Osteoblast (primary cell): ENCODE measurements around the gene ARHGAP10. TPM values are rescaled to one million over a fixed set of nuclear protein-coding genes. Genes with fewer than 3 reads are reported as not detected.

Source experiments
- DNase-seq: peaks from one replicate; pipeline ENCODE4 v3.0.0; 2011; ENCODE audit warnings: low spot score, mixed read lengths; ENCODE audit not compliant: insufficient read length; ENCODE audit errors: missing footprints
- H2AFZ ChIP-seq: 2 replicates; pipeline ENCODE4 v1.6.0; 2011; ENCODE audit warnings: mild to moderate bottlenecking, low read length
- H3K27ac ChIP-seq: 2 replicates; pipeline ENCODE4 v1.5.1; 2011; ENCODE audit warnings: mild to moderate bottlenecking, low read depth, low read length, moderate library complexity
- H3K27me3 ChIP-seq: 2 replicates; pipeline ENCODE4 v1.6.0; 2012; ENCODE audit warnings: mild to moderate bottlenecking, control low read depth, inconsistent platforms, low read length, moderate library complexity; ENCODE audit not compliant: insufficient read depth
- H3K36me3 ChIP-seq: 2 replicates; pipeline ENCODE4 v1.5.1; 2011; ENCODE audit warnings: mild to moderate bottlenecking, low read length, control low read depth, moderate library complexity; ENCODE audit not compliant: insufficient read depth
- H3K4me1 ChIP-seq: 2 replicates; pipeline ENCODE4 v1.5.1; 2011; ENCODE audit warnings: mild to moderate bottlenecking, low read length, control low read depth, moderate library complexity; ENCODE audit not compliant: insufficient read depth
- H3K4me2 ChIP-seq: 2 replicates; pipeline ENCODE4 v1.6.0; 2011; ENCODE audit warnings: mild to moderate bottlenecking, low read length; ENCODE audit not compliant: insufficient read depth
- H3K4me3 ChIP-seq: fragments of 200-600 bp; sonication (generic); 3 replicates; pipeline ENCODE4 v1.5.1; 2012; ENCODE audit warnings: mild to moderate bottlenecking, low read length, inconsistent platforms; ENCODE audit not compliant: insufficient read depth
- H3K79me2 ChIP-seq: 2 replicates; pipeline ENCODE4 v1.6.0; 2012; ENCODE audit warnings: mild to moderate bottlenecking, low read length, control low read depth, inconsistent platforms; ENCODE audit not compliant: insufficient read depth
- H3K9me3 ChIP-seq: 2 replicates; pipeline ENCODE4 v1.5.1; 2011; ENCODE audit warnings: low read depth, low read length, control low read depth
- H4K20me1 ChIP-seq: 2 replicates; pipeline ENCODE4 v1.6.0; 2012; ENCODE audit warnings: mild to moderate bottlenecking, low read length, control low read depth; ENCODE audit not compliant: insufficient read depth
- total RNA-seq: library from RNA; depleted of rRNA; stranded (reverse); fragments of >200 nt; gene quantifications from 2 replicates; pipeline ENCODE4 v1.2.3, GENCODE V29; 2012
- TF ChIP-seq, protein P1 (sequence below): IDR thresholded peaks from 2 replicates; pipeline ENCODE4 v1.5.1; 2011; ENCODE audit warnings: mild to moderate bottlenecking, low read depth, low read length, moderate library complexity; ENCODE audit errors: extremely low read depth

Gene ARHGAP10
- total RNA-seq, 1 donor = 31.5 TPM

DNA sequence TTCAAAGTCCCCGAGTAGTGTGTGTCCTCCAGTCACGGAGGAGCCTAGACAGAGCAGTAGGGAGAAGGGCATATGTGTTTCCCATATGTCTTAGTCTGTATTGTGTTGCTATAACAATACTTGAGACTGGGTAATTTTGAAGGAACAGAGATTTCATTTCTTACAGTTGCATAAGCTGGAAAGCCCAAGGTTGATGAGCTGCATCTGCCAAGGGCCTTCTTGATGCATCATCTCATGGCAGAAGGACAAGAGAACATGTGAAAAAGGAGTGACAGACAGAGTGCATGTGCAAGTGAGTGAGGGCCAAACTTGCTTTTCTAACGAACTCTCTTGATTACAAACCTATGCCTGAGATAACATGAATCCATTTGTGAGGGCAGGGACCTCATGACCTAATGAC is 243.4 kb downstream of the ARHGAP10 start:
- Histone ChIP-seq H3K27me3 (no peaks in the 10 kb centered on the region), H3K27ac (no peak overlapping the region), H3K9me3 (no peaks in the 10 kb centered on the region), H3K36me3 (no peaks in the 10 kb centered on the region), H3K4me3 (no peak overlapping the region), H3K4me2 (no peak overlapping the region), H3K4me1 (peaks cover 8% of the 10 kb centered on the region), H3K79me2 (peaks cover 13% of the 10 kb centered on the region), H4K20me1 (peaks cover 6% of the 10 kb centered on the region), H2AFZ (no peak overlapping the region)
- no peak for DNase-seq
- TF ChIP-seq, protein P1, sequence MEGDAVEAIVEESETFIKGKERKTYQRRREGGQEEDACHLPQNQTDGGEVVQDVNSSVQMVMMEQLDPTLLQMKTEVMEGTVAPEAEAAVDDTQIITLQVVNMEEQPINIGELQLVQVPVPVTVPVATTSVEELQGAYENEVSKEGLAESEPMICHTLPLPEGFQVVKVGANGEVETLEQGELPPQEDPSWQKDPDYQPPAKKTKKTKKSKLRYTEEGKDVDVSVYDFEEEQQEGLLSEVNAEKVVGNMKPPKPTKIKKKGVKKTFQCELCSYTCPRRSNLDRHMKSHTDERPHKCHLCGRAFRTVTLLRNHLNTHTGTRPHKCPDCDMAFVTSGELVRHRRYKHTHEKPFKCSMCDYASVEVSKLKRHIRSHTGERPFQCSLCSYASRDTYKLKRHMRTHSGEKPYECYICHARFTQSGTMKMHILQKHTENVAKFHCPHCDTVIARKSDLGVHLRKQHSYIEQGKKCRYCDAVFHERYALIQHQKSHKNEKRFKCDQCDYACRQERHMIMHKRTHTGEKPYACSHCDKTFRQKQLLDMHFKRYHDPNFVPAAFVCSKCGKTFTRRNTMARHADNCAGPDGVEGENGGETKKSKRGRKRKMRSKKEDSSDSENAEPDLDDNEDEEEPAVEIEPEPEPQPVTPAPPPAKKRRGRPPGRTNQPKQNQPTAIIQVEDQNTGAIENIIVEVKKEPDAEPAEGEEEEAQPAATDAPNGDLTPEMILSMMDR = no peak

DNA sequence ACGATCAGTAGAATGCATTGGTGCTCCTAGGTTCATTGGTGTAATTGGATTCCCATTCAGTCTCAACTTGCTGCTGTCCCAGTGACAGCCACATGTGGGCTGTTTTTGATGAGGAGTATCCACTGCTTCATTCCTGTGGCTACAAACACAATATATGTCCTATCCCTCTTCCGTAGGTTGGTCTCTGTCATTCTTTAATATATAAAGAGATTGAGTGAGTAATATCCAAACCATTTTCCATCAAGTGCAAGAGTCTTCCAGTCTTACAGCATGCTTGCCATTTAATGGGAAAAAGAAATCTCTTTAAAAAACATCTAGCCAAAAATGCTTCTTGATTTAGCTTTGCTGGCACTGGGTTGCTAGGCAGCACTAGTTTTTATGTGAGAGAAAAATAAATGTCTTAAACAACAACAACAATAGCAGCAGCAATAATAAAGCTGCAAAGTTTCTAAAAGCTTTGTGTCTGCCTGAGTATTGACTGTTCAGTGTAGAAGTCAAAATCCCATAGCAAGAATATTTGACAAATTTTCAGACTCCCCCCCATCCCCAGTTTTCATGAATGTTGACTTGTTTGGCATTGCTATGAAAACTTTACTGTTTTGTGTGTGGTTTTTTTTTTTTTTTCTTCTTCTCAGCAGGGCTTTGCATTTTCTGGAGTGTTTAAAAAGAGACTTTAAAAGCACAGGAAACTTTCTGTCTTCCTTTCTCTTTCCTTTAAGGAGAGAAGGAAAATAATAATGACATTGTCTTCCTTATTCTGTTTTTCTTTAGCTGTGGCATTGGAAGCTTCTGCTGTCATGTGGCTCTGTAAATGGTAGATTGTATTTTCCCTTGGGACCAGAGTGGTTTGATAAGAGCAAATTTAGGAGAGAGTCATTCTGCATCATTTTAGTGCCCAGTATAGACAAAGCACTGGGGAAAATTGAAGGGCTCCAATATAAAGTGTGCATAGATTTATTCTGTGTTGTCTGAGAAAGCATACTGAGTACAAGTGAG is 244.3 kb downstream of the ARHGAP10 start:
- peaks cover 6% of the 10 kb centered on the region for H4K20me1 ChIP-seq
- peaks cover 20% of the 10 kb centered on the region for H3K79me2 ChIP-seq
- no peak overlapping the region for H3K27ac ChIP-seq
- no peaks in the 10 kb centered on the region for H3K27me3 ChIP-seq
- TF ChIP-seq, protein P1 = no peak
- no peak overlapping the region for H3K4me3 ChIP-seq
- H3K36me3 ChIP-seq = no peaks in the 10 kb centered on the region
- H3K4me2 ChIP-seq = no peak overlapping the region
- peaks cover 12% of the 10 kb centered on the region for H3K4me1 ChIP-seq
- H3K9me3 ChIP-seq = no peaks in the 10 kb centered on the region
- peak; percentile 58 for DNase-seq
- no peak overlapping the region for H2AFZ ChIP-seq

DNA sequence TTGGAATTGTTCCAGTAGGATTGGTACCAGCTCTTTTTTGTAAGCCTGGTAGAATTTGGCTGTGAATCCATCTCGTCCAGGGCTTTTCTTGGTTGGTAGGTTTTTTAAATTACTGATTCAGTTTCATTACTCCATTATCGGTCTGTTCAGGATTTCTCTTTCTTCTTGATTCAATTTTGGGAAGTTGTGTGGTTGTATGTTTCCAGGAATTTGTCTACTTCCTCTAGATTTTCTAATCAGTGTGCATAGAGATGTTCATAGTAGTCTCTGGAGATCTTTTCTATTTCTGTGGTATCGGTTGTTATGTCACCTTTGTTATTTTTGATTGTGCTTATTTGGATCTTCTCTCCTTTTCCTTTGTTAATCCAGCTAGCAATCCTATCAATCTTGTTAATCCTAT is 248.7 kb downstream of the ARHGAP10 start:
- TF ChIP-seq, protein P1 = no peak
- Histone ChIP-seq H3K9me3 (no peaks in the 10 kb centered on the region), H3K4me2 (no peak overlapping the region), H2AFZ (no peak overlapping the region), H3K27ac (no peak overlapping the region), H3K4me3 (no peak overlapping the region), H3K4me1 (peaks cover 15% of the 10 kb centered on the region), H4K20me1 (peaks cover 29% of the 10 kb centered on the region), H3K27me3 (no peaks in the 10 kb centered on the region), H3K36me3 (no peaks in the 10 kb centered on the region), H3K79me2 (peaks cover 38% of the 10 kb centered on the region)
- no peak for DNase-seq

DNA sequence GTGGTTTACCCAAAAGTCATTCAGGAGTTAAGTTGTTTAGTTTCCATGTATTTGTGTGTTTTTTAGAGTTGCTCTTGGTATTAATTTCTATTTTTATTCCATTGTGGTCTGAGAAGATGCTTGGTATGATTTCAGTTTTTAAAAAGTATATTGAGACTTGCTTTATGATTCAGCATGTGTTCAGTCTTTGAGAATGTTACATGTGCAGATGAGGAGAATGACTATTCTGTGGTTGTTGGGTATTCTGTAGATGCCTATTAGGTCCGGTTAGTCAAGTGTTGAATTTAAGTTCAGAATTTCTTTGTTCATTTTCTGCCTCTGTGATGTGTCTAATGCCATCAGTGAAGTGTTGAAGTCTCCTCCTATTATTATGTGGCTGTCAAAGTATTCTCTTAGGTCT is 249.4 kb downstream of the ARHGAP10 start:
- Histone ChIP-seq H3K79me2 (peaks cover 38% of the 10 kb centered on the region), H3K4me2 (no peak overlapping the region)
- peak; percentile 91 for DNase-seq

More for the DNA sequence above, 249.4 kb downstream of the ARHGAP10 start:
- no peak overlapping the region for H2AFZ ChIP-seq
- no peak overlapping the region for H3K4me3 ChIP-seq
- H4K20me1 ChIP-seq = peaks cover 28% of the 10 kb centered on the region
- H3K27ac ChIP-seq = peak overlapping the region; percentile 21
- H3K27me3 ChIP-seq = no peaks in the 10 kb centered on the region
- no peaks in the 10 kb centered on the region for H3K9me3 ChIP-seq
- H3K36me3 ChIP-seq = no peaks in the 10 kb centered on the region
- peaks cover 11% of the 10 kb centered on the region for H3K4me1 ChIP-seq
- TF ChIP-seq, protein P1 = no peak
